RWPE1 (cell line): ENCODE data around the gene HBE1.
A peak's percentile ranks its signal among the peaks of the same experiment; 100 is the strongest.

Experiments used
- CTCF ChIA-PET: fragments of 350-600 bp; sonication (Branson Sonifier 250); formaldehyde crosslinking; extraction: SDS; loops from one replicate; lab custom pipeline; 2021; lab: Yijun Ruan, JAX
- POLR2A ChIA-PET: fragments of 400-600 bp; formaldehyde crosslinking; extraction: SDS; loops from one replicate; lab custom pipeline; 2020; ENCODE audit warnings: antibody characterized with exemption; ENCODE audit not compliant: low non-redundant PET; lab: Yijun Ruan, JAX
- DNase-seq: peaks from one replicate; pipeline ENCODE4 v3.0.0; 2012; ENCODE audit warnings: low spot score
- H3K27ac ChIP-seq: fragments of 450-650 bp; 2 replicates; pipeline ENCODE4 v1.5.1; 2017
- CTCF ChIP-seq: fragments of 450-650 bp; conservative IDR thresholded peaks from 2 replicates; pipeline ENCODE4 v1.5.1; 2017; ENCODE audit warnings: low read depth, mild to moderate bottlenecking

HBE1 gene

GRCh38 chr11:5281596-5281995 lies 11.9 kb upstream of the HBE1 start:
- CTCF ChIA-PET, result interaction anchor here (0.6 kb wide), 1 partner anchor 8 kb away, joined by 3 read pairs; no protein-coding TSS in a partner anchor
- POLR2A ChIA-PET, result no interaction called here
- no peak overlapping the region for H3K27ac ChIP-seq
- no peak for TF ChIP-seq CTCF
- DNase-seq, result no peak

- POLR2A ChIA-PET, result no interaction called here
- H3K27ac ChIP-seq, result peak overlapping the region; percentile 46
- DNase-seq, result peak; percentile 92
Observed at GRCh38 chr11:5280582-5281102, 10.9 kb upstream of the HBE1 start.

GRCh38 chr11:5279471-5280090 lies 9.8 kb upstream of the HBE1 start:
- no peak for TF ChIP-seq CTCF
- ChIA-PET CTCF (no interaction called here), POLR2A (no interaction called here)
- no peak for DNase-seq
- no peak overlapping the region for H3K27ac ChIP-seq

More at GRCh38 chr11:5280582-5281102, 10.9 kb upstream of the HBE1 start:
- CTCF ChIA-PET, result no interaction called here
- no peak for TF ChIP-seq CTCF

GRCh38 chr11:5277807-5278382 lies 8.2 kb upstream of the HBE1 start:
- no peak overlapping the region for H3K27ac ChIP-seq
- no peak for DNase-seq
- CTCF ChIA-PET, result no interaction called here
- TF ChIP-seq CTCF, result no peak
- POLR2A ChIA-PET, result no interaction called here

GRCh38 chr11:5276697-5277096 lies 7.0 kb upstream of the HBE1 start:
- H3K27ac ChIP-seq, result no peak overlapping the region
- DNase-seq, result no peak
- ChIA-PET POLR2A (no interaction called here), CTCF (interaction anchor here (0.7 kb wide), 1 partner anchor 1480 kb away, joined by 4 read pairs; no protein-coding TSS in a partner anchor)
- TF ChIP-seq CTCF, result no peak

- no peak for DNase-seq
- ChIA-PET CTCF (interaction anchor here (0.5 kb wide), 1 partner anchor 68 kb away, joined by 4 read pairs; no protein-coding TSS in a partner anchor), POLR2A (no interaction called here)
- no peak for TF ChIP-seq CTCF
- H3K27ac ChIP-seq, result no peak overlapping the region
Observed at GRCh38 chr11:5275369-5276110, 5.8 kb upstream of the HBE1 start.
